ENCODE results near the gene GNB5. TPM values are rescaled to one million over a fixed set of nuclear protein-coding genes. Genes with fewer than 3 reads are reported as not detected.

The GNB5 gene
- total and polyA plus RNA-seq, 12 donors, result 4.7 to 12.8 (median 7.6) TPM

- no peak for ATAC-seq
- H3K27ac ChIP-seq, result no peak overlapping the region
- intact Hi-C loops (cut with DNase I), result no loop called here
- no peaks in the 10 kb centered on the region for H3K9me3 ChIP-seq
- peaks cover 0 to 27% (median 0%) of the 10 kb centered on the region in 9 donors for H3K36me3 ChIP-seq
- no peak for TF ChIP-seq CTCF (IDR thresholded peaks at IDR 0.05)
- H3K4me3 ChIP-seq, result no peak overlapping the region
- WGBS, 2 donors, result 71 to 78% methylated on average over 11 of the region's 11 CpGs
- DNase-seq, result no peak
- no peaks in the 10 kb centered on the region for H3K27me3 ChIP-seq
- no peaks in the 10 kb centered on the region for H3K4me1 ChIP-seq
Measured at GRCh38 chr15:52124270-52124880, 66.8 kb downstream of the GNB5 start.

- Histone ChIP-seq H3K4me1 (no peaks in the 10 kb centered on the region), H3K9me3 (no peaks in the 10 kb centered on the region), H3K27ac (no peak overlapping the region), H3K36me3 (peaks cover 0 to 27% (median 0%) of the 10 kb centered on the region in 9 donors), H3K4me3 (no peak overlapping the region), H3K27me3 (no peaks in the 10 kb centered on the region)
- no peak for DNase-seq
- intact Hi-C loops (cut with DNase I), result no loop called here
- ATAC-seq, result no peak
- 82 to 88% methylated on average over 2 of the region's 2 CpGs for WGBS, 2 donors
- no peak for TF ChIP-seq CTCF (IDR thresholded peaks at IDR 0.05)
Measured at GRCh38 chr15:52121896-52122295, 69.3 kb downstream of the GNB5 start.

GRCh38 chr15:52121006-52121405 lies 70.2 kb downstream of the GNB5 start:
- Histone ChIP-seq H3K4me1 (no peaks in the 10 kb centered on the region), H3K36me3 (peaks cover 0 to 26% (median 0%) of the 10 kb centered on the region in 9 donors), H3K4me3 (no peak overlapping the region), H3K27me3 (no peaks in the 10 kb centered on the region), H3K9me3 (no peaks in the 10 kb centered on the region), H3K27ac (no peak overlapping the region)
- 96% methylated on average over 5 of the region's 5 CpGs for WGBS, 2 donors
- DNase-seq, result no peak
- ATAC-seq, result no peak
- no peak for TF ChIP-seq CTCF (IDR thresholded peaks at IDR 0.05)
- intact Hi-C loops (cut with DNase I), result no loop called here

- TF ChIP-seq CTCF (IDR thresholded peaks at IDR 0.05), result no peak
- no peak for ATAC-seq
- 82 to 95% methylated on average over 2 of the region's 2 CpGs for WGBS, 2 donors
- no peak overlapping the region for H3K27ac ChIP-seq
- no peaks in the 10 kb centered on the region for H3K27me3 ChIP-seq
- H3K9me3 ChIP-seq, result no peaks in the 10 kb centered on the region
- DNase-seq, result no peak
- peaks cover 0 to 21% (median 0%) of the 10 kb centered on the region in 9 donors for H3K36me3 ChIP-seq
- H3K4me1 ChIP-seq, result no peaks in the 10 kb centered on the region
- intact Hi-C loops (cut with DNase I), result no loop called here
- H3K4me3 ChIP-seq, result no peak overlapping the region
Measured at GRCh38 chr15:52120488-52120887, 70.7 kb downstream of the GNB5 start.

All from heart right ventricle (tissue), 16 donors.